Measurements from ENCODE around the gene MTX3. TPM values are rescaled to one million over a fixed set of nuclear protein-coding genes. Genes with fewer than 3 reads are reported as not detected.

Gene MTX3
- total RNA-seq, 1 experiment from 2014 or later = 8.4 TPM

DNA sequence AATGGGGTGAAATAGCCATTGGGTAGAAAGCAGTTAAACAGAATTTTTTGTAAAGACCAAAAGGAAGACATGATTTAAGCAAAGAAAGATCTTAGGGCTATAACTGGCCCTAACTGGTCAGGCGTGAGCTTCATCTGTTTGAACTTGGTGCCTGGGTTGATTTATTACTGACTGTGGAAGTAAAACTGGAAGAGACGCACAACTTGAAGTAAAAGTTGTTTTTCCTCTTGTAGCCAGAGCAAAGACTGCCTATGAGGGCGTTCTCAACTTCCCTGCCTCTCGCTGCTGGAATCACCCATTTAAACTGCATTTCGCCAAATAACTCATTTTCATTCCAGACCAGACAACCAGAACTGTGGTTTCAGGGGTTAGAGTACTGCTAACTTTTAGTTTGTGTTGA lies 45.6 kb upstream of the MTX3 start:
- intact Hi-C loops (cut with micrococcal nuclease; ENCODE audit: unreplicated experiment) = no loop called here
- DNase-seq = no peak
- Histone ChIP-seq H3K4me1 (no peaks in the 10 kb centered on the region), H3K36me3 (ENCODE audit: control insufficient read depth, insufficient read depth, low read length) (no peaks in the 10 kb centered on the region), H3K4me3 (ENCODE audit: low read depth, low read length) (no peak overlapping the region), H3K27me3 (replicated peaks; ENCODE audit: control insufficient read depth, insufficient read depth, low read length) (no peaks in the 10 kb centered on the region), H3K9me3 (no peaks in the 10 kb centered on the region)
- H3K27ac Mint-ChIP-seq (ENCODE audit: unreplicated experiment) = no peak overlapping the region
- TF ChIP-seq, protein P1, sequence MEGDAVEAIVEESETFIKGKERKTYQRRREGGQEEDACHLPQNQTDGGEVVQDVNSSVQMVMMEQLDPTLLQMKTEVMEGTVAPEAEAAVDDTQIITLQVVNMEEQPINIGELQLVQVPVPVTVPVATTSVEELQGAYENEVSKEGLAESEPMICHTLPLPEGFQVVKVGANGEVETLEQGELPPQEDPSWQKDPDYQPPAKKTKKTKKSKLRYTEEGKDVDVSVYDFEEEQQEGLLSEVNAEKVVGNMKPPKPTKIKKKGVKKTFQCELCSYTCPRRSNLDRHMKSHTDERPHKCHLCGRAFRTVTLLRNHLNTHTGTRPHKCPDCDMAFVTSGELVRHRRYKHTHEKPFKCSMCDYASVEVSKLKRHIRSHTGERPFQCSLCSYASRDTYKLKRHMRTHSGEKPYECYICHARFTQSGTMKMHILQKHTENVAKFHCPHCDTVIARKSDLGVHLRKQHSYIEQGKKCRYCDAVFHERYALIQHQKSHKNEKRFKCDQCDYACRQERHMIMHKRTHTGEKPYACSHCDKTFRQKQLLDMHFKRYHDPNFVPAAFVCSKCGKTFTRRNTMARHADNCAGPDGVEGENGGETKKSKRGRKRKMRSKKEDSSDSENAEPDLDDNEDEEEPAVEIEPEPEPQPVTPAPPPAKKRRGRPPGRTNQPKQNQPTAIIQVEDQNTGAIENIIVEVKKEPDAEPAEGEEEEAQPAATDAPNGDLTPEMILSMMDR (IDR thresholded peaks at IDR 0.05; ENCODE audit: insufficient read depth in 1 of 2, low read depth in 1 of 2, low read length in 1 of 2, severe bottlenecking in 1 of 2, unreplicated experiment in 1 of 2) = no peak
- H3K4me1 Mint-ChIP-seq (ENCODE audit: low read depth, unreplicated experiment) = no peaks in the 10 kb centered on the region
- CTCF ChIA-PET = no interaction called here
- POLR2A ChIA-PET = no interaction called here
- H3K4me3 Mint-ChIP-seq (ENCODE audit: unreplicated experiment) = no peak overlapping the region
- no peaks in the 10 kb centered on the region for H3K9me3 Mint-ChIP-seq (ENCODE audit: unreplicated experiment)
- H3K36me3 Mint-ChIP-seq (ENCODE audit: insufficient read depth, unreplicated experiment) = no peaks in the 10 kb centered on the region
- BruUV-seq (replicated peaks) = no TSS peak
- H3K27me3 Mint-ChIP-seq (ENCODE audit: insufficient read depth, unreplicated experiment) = peaks cover 7% of the 10 kb centered on the region

DNA sequence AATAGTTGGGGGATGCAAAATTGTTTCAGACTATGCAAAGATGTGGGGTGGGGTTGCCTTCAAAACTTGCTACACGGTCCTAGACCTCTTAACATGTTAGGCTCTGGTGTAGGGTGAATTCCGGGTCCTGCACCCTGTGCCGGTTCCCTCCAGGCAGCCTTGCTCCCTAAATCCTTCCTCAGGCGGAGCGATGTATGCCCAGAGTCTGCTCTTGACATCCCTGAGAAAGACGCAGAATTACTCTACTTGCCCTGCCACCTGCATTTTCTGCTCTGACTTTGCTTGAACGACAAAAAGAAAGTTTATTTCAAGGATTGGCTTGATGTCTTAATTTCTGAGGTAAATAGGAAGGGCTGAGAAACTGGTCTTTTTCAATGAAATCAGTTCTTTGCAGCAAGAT lies 44.8 kb upstream of the MTX3 start:
- no peaks in the 10 kb centered on the region for H3K9me3 ChIP-seq
- Mint-ChIP-seq H3K27me3 (ENCODE audit: insufficient read depth, unreplicated experiment) (peaks cover 10% of the 10 kb centered on the region), H3K36me3 (ENCODE audit: insufficient read depth, unreplicated experiment) (no peaks in the 10 kb centered on the region), H3K9me3 (ENCODE audit: unreplicated experiment) (no peaks in the 10 kb centered on the region), H3K4me3 (ENCODE audit: unreplicated experiment) (no peak overlapping the region), H3K4me1 (ENCODE audit: low read depth, unreplicated experiment) (no peaks in the 10 kb centered on the region), H3K27ac (ENCODE audit: unreplicated experiment) (no peak overlapping the region)
- POLR2A ChIA-PET = no interaction called here
- TF ChIP-seq, protein P1 (IDR thresholded peaks at IDR 0.05; ENCODE audit: insufficient read depth in 1 of 2, low read depth in 1 of 2, low read length in 1 of 2, severe bottlenecking in 1 of 2, unreplicated experiment in 1 of 2) = no peak
- no peaks in the 10 kb centered on the region for H3K27me3 ChIP-seq (replicated peaks; ENCODE audit: control insufficient read depth, insufficient read depth, low read length)
- no peak overlapping the region for H3K4me3 ChIP-seq (ENCODE audit: low read depth, low read length)
- BruUV-seq (replicated peaks) = no TSS peak
- H3K36me3 ChIP-seq (ENCODE audit: control insufficient read depth, insufficient read depth, low read length) = no peaks in the 10 kb centered on the region
- DNase-seq = no peak
- intact Hi-C loops (cut with micrococcal nuclease; ENCODE audit: unreplicated experiment) = no loop called here
- H3K4me1 ChIP-seq = no peaks in the 10 kb centered on the region
- CTCF ChIA-PET = no interaction called here

DNA sequence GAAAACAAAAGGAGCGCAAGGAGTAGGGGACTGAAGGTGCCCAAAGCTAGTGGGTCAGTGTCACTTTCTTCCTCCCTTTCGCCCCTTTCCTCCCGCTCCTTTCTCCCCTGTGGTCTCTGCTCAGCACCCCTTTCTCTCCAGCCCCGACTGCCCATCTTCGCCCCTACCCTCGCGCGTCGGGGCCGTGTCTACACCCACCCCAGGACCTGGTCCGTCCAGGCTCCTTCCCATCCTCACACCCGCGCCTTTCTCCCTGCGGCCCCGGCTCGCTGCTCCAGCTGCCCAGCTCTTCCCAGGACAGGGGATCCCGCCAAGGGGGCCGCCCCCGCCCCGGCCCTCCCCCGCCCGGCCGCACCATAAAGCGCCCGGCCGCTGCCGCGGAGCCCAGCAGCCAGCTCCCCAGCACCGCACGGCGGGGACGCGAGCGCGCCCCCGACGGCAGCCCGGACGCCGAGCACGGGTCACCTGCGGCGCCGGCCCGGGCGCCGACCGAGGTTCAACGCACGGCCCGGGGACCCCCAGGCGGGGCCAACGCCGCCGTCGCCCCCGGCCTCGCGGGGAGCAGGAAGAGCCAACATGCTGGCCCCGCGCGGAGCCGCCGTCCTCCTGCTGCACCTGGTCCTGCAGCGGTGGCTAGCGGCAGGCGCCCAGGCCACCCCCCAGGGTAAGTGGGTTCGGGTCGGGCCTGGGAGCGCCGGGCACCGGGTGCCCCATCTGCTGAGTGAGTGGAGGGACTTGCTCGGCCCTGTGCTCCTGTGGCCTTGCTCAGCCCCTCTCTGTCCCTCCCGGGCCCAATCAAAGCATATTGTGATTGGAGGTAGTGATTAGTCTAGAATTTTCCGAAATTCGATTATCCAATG lies 44.1 kb upstream of the MTX3 start, which contains the start of gene THBS4:
THBS4 (plus strand) TSS at position 387 of the 860 bp plus-strand sequence; CDS start at position 577, 190 bp downstream.
- Mint-ChIP-seq H3K4me1 (ENCODE audit: low read depth, unreplicated experiment) (no peaks in the 10 kb centered on the region), H3K4me3 (ENCODE audit: unreplicated experiment) (peak within 1 kb of the TSS; percentile 29), H3K36me3 (ENCODE audit: insufficient read depth, unreplicated experiment) (no peaks in the 10 kb centered on the region), H3K9me3 (ENCODE audit: unreplicated experiment) (no peaks in the 10 kb centered on the region), H3K27me3 (ENCODE audit: insufficient read depth, unreplicated experiment) (peaks cover 11% of the 10 kb centered on the region), H3K27ac (ENCODE audit: unreplicated experiment) (no peak within 1 kb of the TSS)
- no peak for DNase-seq
- Histone ChIP-seq H3K36me3 (ENCODE audit: control insufficient read depth, insufficient read depth, low read length) (no peaks in the 10 kb centered on the region), H3K27me3 (replicated peaks; ENCODE audit: control insufficient read depth, insufficient read depth, low read length) (no peaks in the 10 kb centered on the region), H3K4me1 (no peaks in the 10 kb centered on the region), H3K4me3 (ENCODE audit: low read depth, low read length) (peak within 1 kb of the TSS; percentile 20), H3K9me3 (no peaks in the 10 kb centered on the region)
- CTCF ChIA-PET = no interaction called here
- TF ChIP-seq, protein P1 (IDR thresholded peaks at IDR 0.05; ENCODE audit: insufficient read depth in 1 of 2, low read depth in 1 of 2, low read length in 1 of 2, severe bottlenecking in 1 of 2, unreplicated experiment in 1 of 2) = no peak
- BruUV-seq (replicated peaks) = no TSS peak
- intact Hi-C loops (cut with micrococcal nuclease; ENCODE audit: unreplicated experiment) = no loop called here
- POLR2A ChIA-PET = no interaction called here

Measured in Caco-2 (cell line).